ENCODE results near the gene CCNY.

- TF ChIP-seq CTCF (IDR thresholded peaks at IDR 0.05) (no peak), POLR2A (IDR thresholded peaks at IDR 0.05) (no peak), POLR2AphosphoS5 (IDR thresholded peaks at IDR 0.05) (no peak)
These were observed 130.9 kb downstream of the CCNY start for GRCh38 chr10:35467186-35467585.
